Colon (tissue), 2 donors: ENCODE measurements around the gene YTHDC2.

Experiments used
- FAIRE-seq: peaks from 2 replicates; lab custom pipeline; 2012; peaks lifted over from hg19 to GRCh38; lab: Jason Lieb, UNC
- donor health status: control.
- donor health status: control.

Gene YTHDC2

DNA sequence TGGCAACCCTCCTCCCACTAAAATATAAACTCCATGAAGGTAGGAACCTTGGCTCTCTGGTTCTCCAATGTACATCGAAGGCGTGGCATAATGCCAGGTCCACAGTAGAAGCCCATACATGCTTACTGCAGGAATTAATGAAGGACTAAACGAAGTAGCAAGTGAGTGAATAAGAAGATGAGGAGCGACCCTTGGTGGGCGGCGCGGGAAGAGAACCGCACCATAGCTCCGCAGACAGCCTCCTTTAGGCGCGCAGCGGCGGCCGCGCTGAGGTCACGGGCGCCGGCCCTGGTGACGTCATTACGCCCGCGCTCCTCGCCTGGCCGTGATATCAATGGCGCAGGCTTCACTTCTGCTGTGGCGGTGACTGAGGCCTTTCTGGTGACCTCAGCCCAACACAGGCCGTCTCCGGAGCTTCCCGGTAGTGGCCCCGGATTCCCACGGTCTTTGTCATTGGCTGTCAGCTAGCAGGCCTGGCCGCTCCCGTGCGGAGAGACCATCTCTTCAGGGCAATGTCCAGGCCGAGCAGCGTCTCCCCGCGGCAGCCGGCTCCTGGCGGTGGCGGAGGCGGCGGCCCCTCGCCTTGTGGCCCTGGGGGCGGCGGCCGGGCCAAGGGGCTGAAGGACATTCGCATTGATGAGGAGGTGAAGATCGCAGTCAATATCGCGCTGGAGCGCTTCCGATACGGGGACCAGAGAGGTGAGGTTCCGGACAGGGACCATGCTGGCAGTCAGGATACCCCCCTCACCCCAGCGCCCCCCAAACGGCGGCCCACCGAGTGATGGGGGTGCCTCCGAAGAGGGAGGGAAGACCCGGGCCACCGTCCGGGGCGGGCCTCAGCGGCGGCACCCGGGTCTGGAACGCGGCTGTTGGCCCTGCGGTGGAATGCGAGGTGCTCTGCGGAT lies at the start of gene YTHDC2:
Gene YTHDC2, plus strand, starts transcription at position 311 of the 905 bp plus-strand sequence. Its CDS starts 202 bp downstream, at position 513.
- FAIRE-seq, result no peak

DNA sequence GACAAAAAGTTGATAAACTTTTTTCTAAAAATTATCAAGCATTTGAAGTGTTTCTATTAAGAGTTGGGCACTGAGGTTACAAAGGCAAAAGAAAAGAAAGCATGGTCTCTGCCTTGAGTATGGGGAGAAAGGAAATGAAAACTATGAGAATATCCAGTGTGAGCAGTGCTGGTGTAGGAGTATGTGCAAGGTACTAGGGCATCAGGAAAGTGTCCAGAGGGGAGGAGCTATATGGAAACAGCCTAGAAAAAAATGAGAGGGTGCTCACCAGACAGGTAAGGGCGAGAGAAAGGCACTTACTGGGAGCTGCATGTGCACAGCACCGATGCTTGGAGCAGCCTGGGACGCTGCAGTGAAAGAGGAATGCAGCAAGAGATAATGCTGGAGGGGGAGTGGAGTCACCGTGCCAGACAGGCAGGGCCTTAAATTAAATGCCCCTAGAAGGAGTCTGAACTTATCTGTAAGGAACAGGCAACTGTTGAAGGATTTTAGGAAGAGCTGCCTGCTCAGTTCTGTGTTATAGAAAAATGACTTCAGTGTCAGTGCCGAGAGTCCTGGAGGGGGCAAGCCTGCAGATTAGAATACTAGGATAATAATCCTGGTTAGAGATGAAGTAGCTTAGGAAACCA lies 39.3 kb upstream of the YTHDC2 start:
- no peak for FAIRE-seq

- FAIRE-seq, result no peak
Observed at GRCh38 chr5:113478691-113479090, 34.8 kb upstream of the YTHDC2 start.

DNA sequence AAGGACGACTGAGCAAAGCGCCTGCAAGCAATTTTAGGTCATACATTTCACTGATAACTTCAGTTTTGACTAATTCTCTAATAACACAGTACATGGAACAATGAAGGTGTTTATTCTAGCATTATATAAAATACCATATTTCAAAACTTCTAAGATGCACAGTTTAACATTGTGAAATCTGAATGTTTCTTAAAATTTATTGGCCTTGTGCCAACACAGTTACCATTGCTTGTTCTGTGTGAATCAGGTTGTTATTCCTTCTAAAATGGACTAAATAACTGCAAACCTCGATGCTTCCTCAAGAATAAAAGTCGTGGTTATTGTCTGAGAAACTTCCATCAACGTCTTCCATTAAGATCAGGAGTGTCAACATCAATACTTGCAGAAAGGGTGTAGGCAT lies 33.3 kb upstream of the YTHDC2 start:
- no peak for FAIRE-seq

GRCh38 chr5:113487416-113487780 lies 26.1 kb upstream of the YTHDC2 start:
- no peak for FAIRE-seq

GRCh38 chr5:113487781-113488644 lies 25.5 kb upstream of the YTHDC2 start, which contains the start of gene MCC:
Gene MCC (minus strand): TSS chr5:113488453.
- no peak for FAIRE-seq

GRCh38 chr5:113488645-113489184 lies 24.8 kb upstream of the YTHDC2 start:
- FAIRE-seq, result no peak

- FAIRE-seq, result no peak
Observed at GRCh38 chr5:113489299-113489698, 24.2 kb upstream of the YTHDC2 start.

DNA sequence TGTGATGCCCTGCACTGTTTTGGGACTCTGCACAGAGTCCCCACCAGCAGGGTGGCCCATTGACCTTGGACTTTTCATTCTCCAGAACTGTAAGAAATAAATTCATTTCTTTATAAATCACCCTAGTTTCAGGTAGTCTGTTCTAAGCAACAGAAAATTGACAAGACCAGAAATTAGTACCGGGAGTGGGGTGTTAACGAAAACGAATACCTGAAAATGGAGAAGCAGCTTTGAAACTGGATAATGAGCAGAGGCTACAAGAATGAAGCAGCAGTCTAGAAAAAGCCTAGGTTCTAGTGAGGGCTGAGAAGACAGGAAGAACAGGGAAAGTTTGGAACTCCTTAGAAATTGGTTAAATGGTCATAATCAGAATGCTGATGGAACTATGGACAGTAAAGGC lies 23.2 kb upstream of the YTHDC2 start:
- FAIRE-seq, result no peak

GRCh38 chr5:113491022-113491421 lies 22.5 kb upstream of the YTHDC2 start:
- no peak for FAIRE-seq

GRCh38 chr5:113493446-113493845 lies 20.0 kb upstream of the YTHDC2 start:
- FAIRE-seq, result no peak

GRCh38 chr5:113495422-113495841 lies 18.1 kb upstream of the YTHDC2 start:
- no peak for FAIRE-seq

GRCh38 chr5:113502073-113502472 lies 11.4 kb upstream of the YTHDC2 start:
- FAIRE-seq, result no peak

GRCh38 chr5:113503146-113503545 lies 10.3 kb upstream of the YTHDC2 start:
- FAIRE-seq, result no peak

DNA sequence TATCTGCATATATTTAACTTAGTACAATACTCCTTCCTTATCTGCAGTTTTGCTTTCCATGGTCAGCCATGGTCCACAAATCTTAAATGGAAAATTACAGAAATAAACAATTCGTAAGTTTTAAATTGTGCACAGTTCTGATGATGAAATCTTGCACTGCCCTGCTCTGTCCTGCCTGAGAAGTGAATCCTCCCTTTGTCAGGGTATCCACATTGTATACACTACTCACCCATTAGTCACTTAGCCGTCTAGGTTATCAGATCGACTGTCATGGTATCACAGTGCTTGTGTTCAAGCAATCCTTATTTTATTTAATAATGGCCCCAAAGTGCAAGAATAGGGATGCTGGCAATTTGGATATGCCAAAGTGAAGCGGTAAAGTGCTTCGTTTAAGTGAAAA lies 8.3 kb upstream of the YTHDC2 start:
- FAIRE-seq, result no peak

GRCh38 chr5:113507601-113508000 lies 5.9 kb upstream of the YTHDC2 start:
- no peak for FAIRE-seq

DNA sequence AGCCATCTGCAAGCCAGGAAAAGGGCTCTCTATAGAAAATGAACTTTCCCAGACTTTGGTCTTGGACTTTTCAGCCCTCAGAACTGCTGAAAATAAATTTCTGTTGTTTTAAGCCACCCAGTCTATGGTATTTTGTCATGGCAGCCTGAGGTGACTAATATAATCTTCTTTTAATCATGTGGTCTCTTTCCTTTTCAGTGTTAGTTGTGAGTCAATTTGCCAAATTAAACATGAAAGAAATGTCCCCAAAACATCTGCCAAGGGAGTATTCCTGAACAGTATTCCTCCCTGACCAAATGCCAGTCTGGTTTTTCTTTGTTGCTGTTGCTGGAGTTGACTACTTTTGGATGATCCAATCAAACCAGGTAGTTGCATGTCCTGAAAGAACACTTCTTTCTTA lies 4.7 kb upstream of the YTHDC2 start:
- no peak for FAIRE-seq

- no peak for FAIRE-seq
Observed at GRCh38 chr5:113510836-113511451, 2.5 kb upstream of the YTHDC2 start.

DNA sequence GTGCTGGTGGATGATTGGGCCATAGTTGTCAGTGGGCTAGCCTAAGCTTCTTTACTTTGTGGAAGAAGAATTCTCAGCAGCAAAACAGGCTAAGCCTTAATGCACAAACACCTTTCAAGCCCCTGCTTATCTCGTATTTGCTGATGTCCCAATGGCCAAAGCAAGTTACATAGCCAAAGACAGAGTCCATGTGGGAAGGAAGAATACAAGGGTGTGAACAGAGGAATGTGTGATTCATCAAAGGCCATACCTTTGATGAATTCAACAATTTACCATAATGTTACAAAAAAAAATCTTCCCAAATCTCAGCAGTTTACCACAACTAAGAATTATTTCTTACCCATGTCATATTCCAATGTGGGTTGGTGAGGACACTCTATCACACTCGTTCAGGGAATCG lies 1.2 kb upstream of the YTHDC2 start:
- FAIRE-seq, result no peak

- no peak for FAIRE-seq
Observed at GRCh38 chr5:113514289-113514635, 768 bp downstream of the YTHDC2 start.

- no peak for FAIRE-seq
Observed at GRCh38 chr5:113518884-113519283, 5.4 kb downstream of the YTHDC2 start.

GRCh38 chr5:113519412-113519811 lies 5.9 kb downstream of the YTHDC2 start:
- FAIRE-seq, result no peak
